Sigmoid colon (tissue), 4 donors: ENCODE results near the gene DOCK3.

Experiments
- CTCF ChIP-seq, 4 experiments: fragments of 450-650 bp in 3 of 4; fragments of 200-600 bp in 1 of 4; IDR thresholded peaks; one replicate each; pipeline ENCODE4 v1.5.1; 2016 to 2019; ENCODE audit warnings: antibody characterized with exemption in 4 of 4, mild to moderate bottlenecking in 3 of 4, moderate library complexity in 2 of 4
- EP300 ChIP-seq, 4 donors: sonication (generic); formaldehyde crosslinking; IDR thresholded peaks; one replicate each; pipeline ENCODE4 v1.6.1; 2017; ENCODE audit warnings: antibody characterized with exemption in 4 of 4
- POLR2A ChIP-seq, 2 donors: fragments of 450-650 bp; IDR thresholded peaks; one replicate each; pipeline ENCODE4 v1.6.1; 2016; ENCODE audit warnings: antibody characterized with exemption in 2 of 2, mild to moderate bottlenecking in 2 of 2, moderate library complexity in 2 of 2

- TF ChIP-seq POLR2A (IDR thresholded peaks at IDR 0.05) (no peak), CTCF (IDR thresholded peaks at IDR 0.05) (no peak), EP300 (IDR thresholded peaks at IDR 0.05) (no peak)
Measured at GRCh38 chr3:51382076-51382745, 707.5 kb downstream of the DOCK3 start.
